GM18498 (cell line): Measurements from ENCODE around the gene C19orf38.

Source experiments
- ATAC-seq: cut with Tn5 transposase; IDR thresholded peaks from one replicate; pipeline ENCODE4 v1.9.1; 2021; ENCODE audit warnings: mild to moderate bottlenecking, moderate library complexity; ENCODE audit not compliant: unreplicated experiment

Gene C19orf38

GRCh38 chr19:10848230-10848856, at the start of gene C19orf38:
C19orf38 (plus strand) TSS chr19:10848415; CDS start chr19:10848509, 94 bp downstream.
- no peak for ATAC-seq

- ATAC-seq: no peak
Measured at GRCh38 chr19:10800488-10800887, 47.7 kb upstream of the C19orf38 start.

GRCh38 chr19:10802479-10802878, 45.7 kb upstream of the C19orf38 start:
- no peak for ATAC-seq

- ATAC-seq: no peak
Measured at GRCh38 chr19:10803252-10803651, 45.0 kb upstream of the C19orf38 start.

- ATAC-seq: no peak
Measured at GRCh38 chr19:10805065-10805757, 43.0 kb upstream of the C19orf38 start.

- ATAC-seq: no peak
Measured at GRCh38 chr19:10805758-10806247, 42.4 kb upstream of the C19orf38 start.

- no peak for ATAC-seq
Measured at GRCh38 chr19:10808937-10809649, 39.1 kb upstream of the C19orf38 start.

GRCh38 chr19:10809651-10810285, 38.4 kb upstream of the C19orf38 start:
- ATAC-seq: no peak

GRCh38 chr19:10811391-10812111, 36.7 kb upstream of the C19orf38 start:
- ATAC-seq: no peak

- no peak for ATAC-seq
Measured at GRCh38 chr19:10812196-10812595, 36.0 kb upstream of the C19orf38 start.

GRCh38 chr19:10812902-10813404, 35.3 kb upstream of the C19orf38 start:
- no peak for ATAC-seq

- no peak for ATAC-seq
Measured at GRCh38 chr19:10815007-10815536, 33.1 kb upstream of the C19orf38 start.

- no peak for ATAC-seq
Measured at GRCh38 chr19:10815969-10816644, 32.1 kb upstream of the C19orf38 start.

GRCh38 chr19:10816691-10817090, 31.5 kb upstream of the C19orf38 start:
- no peak for ATAC-seq

GRCh38 chr19:10817291-10818038, 30.8 kb upstream of the C19orf38 start:
- no peak for ATAC-seq

- no peak for ATAC-seq
Measured at GRCh38 chr19:10818301-10819123, 29.7 kb upstream of the C19orf38 start.

- ATAC-seq: no peak
Measured at GRCh38 chr19:10819124-10820060, 28.8 kb upstream of the C19orf38 start.
